Omental fat pad (tissue), 4 donors: ENCODE data around the gene RNF181. TPM values are rescaled to one million over a fixed set of nuclear protein-coding genes. Genes with fewer than 3 reads are reported as not detected.
"Not testable (repeated sequence)": the region's sequence is repeated elsewhere in the genome, so short reads cannot be mapped to it uniquely, and the experiment has no call there.

Experiments
- ATAC-seq: fragments of 150-250 bp; one replicate; pipeline ENCODE4 v1.9.1; 2016; ENCODE audit warnings: mild to moderate bottlenecking, moderate library complexity; ENCODE audit not compliant: low FRiP score
- DNase-seq: peaks from one replicate; pipeline ENCODE4 v3.0.0-alpha.2; 2019; ENCODE audit warnings: low spot score
- CTCF ChIP-seq, 3 donors: fragments of 450-650 bp; IDR thresholded peaks; one replicate each; pipeline ENCODE4 v1.5.1; 2016 to 2017; ENCODE audit warnings: antibody characterized with exemption in 3 of 3, mild to moderate bottlenecking in 3 of 3, moderate library complexity in 2 of 3
- total RNA-seq, 4 donors: library from RNA; depleted of rRNA; stranded (reverse); fragments of >200 nt; gene quantifications; one replicate each; pipeline ENCODE4 v1.1.0, GENCODE V29; 2016

The RNF181 gene
- total RNA-seq, 4 donors from 2014 or later: 94.7 to 216 (median 144) TPM

- TF ChIP-seq CTCF (IDR thresholded peaks at IDR 0.05): no peak
- ATAC-seq: no peak
- DNase-seq: no peak
Observed at GRCh38 chr2:85615413-85615728, 19.8 kb downstream of the RNF181 start.

- not testable (repeated sequence) for ATAC-seq, DNase-seq
Observed at GRCh38 chr2:85617723-85618122, 22.2 kb downstream of the RNF181 start.

GRCh38 chr2:85619617-85620016 lies 24.1 kb downstream of the RNF181 start:
- no peak for DNase-seq
- ATAC-seq: no peak
- no peak for TF ChIP-seq CTCF (IDR thresholded peaks at IDR 0.05)

GRCh38 chr2:85621338-85621737 lies 25.8 kb downstream of the RNF181 start:
- no peak for TF ChIP-seq CTCF (IDR thresholded peaks at IDR 0.05)
- no peak for DNase-seq
- no peak for ATAC-seq

- no peak for TF ChIP-seq CTCF (IDR thresholded peaks at IDR 0.05)
- DNase-seq (no peak), ATAC-seq (no peak)
Observed at GRCh38 chr2:85623991-85624390, 28.4 kb downstream of the RNF181 start.

- DNase-seq (no peak), ATAC-seq (no peak)
- TF ChIP-seq CTCF (IDR thresholded peaks at IDR 0.05): no peak
Observed at GRCh38 chr2:85628658-85629057, 33.1 kb downstream of the RNF181 start.

- no peak for DNase-seq
- no peak for ATAC-seq
Observed at GRCh38 chr2:85631316-85631715, 35.8 kb downstream of the RNF181 start.

More at GRCh38 chr2:85631316-85631715, 35.8 kb downstream of the RNF181 start:
- no peak for TF ChIP-seq CTCF (IDR thresholded peaks at IDR 0.05)
